DMS 273 treated with DMSO at 0.1 percent for 48 hours (cell line): ENCODE measurements around the gene ARG2.

Experiments used
- DNase-seq: peaks from one replicate; lab custom pipeline; 2025; lab: John Stamatoyannopoulos, UW

The ARG2 gene

GRCh38 chr14:67619446-67620216 lies at the start of gene ARG2:
ARG2 (plus strand) TSS chr14:67619920; CDS start chr14:67619978, 58 bp downstream.
- peak; percentile 74 for DNase-seq

- no peak for DNase-seq
Observed at GRCh38 chr14:67570453-67570852, 49.3 kb upstream of the ARG2 start.

GRCh38 chr14:67571275-67571990 lies 48.3 kb upstream of the ARG2 start:
- peak; percentile 20 for DNase-seq

- DNase-seq = no peak
Observed at GRCh38 chr14:67571991-67572323, 47.8 kb upstream of the ARG2 start.

GRCh38 chr14:67572608-67573007 lies 47.1 kb upstream of the ARG2 start:
- DNase-seq = no peak

GRCh38 chr14:67573228-67574010 lies 46.3 kb upstream of the ARG2 start:
- no peak for DNase-seq

- no peak for DNase-seq
Observed at GRCh38 chr14:67574156-67574555, 45.6 kb upstream of the ARG2 start.

- DNase-seq = no peak
Observed at GRCh38 chr14:67574806-67575205, 44.9 kb upstream of the ARG2 start.

- DNase-seq = no peak
Observed at GRCh38 chr14:67575684-67576083, 44.0 kb upstream of the ARG2 start.

GRCh38 chr14:67576216-67576955 lies 43.3 kb upstream of the ARG2 start:
- no peak for DNase-seq

GRCh38 chr14:67577181-67577808 lies 42.4 kb upstream of the ARG2 start:
- no peak for DNase-seq

- no peak for DNase-seq
Observed at GRCh38 chr14:67577909-67578749, 41.6 kb upstream of the ARG2 start.

GRCh38 chr14:67579040-67579439 lies 40.7 kb upstream of the ARG2 start:
- DNase-seq = no peak

GRCh38 chr14:67579636-67580035 lies 40.1 kb upstream of the ARG2 start:
- no peak for DNase-seq

- no peak for DNase-seq
Observed at GRCh38 chr14:67580336-67581171, 39.2 kb upstream of the ARG2 start.

GRCh38 chr14:67581643-67582042 lies 38.1 kb upstream of the ARG2 start:
- DNase-seq = no peak

- DNase-seq = no peak
Observed at GRCh38 chr14:67582061-67582460, 37.7 kb upstream of the ARG2 start.

- no peak for DNase-seq
Observed at GRCh38 chr14:67583711-67584644, 35.7 kb upstream of the ARG2 start.

GRCh38 chr14:67584978-67585377 lies 34.7 kb upstream of the ARG2 start:
- DNase-seq = no peak
